SH-SY5Y (cell line): ENCODE results near the gene GPC3.

ENCODE experiments used
- GATA2 ChIP-seq: IDR thresholded peaks from 2 replicates; pipeline ENCODE4 v1.6.1; 2011; ENCODE audit warnings: mild to moderate bottlenecking, low read depth, low read length
- GATA3 ChIP-seq: IDR thresholded peaks from 2 replicates; pipeline ENCODE4 v1.6.1; 2011; ENCODE audit warnings: low read depth, mild to moderate bottlenecking, low read length, moderate library complexity

GPC3 gene

DNA sequence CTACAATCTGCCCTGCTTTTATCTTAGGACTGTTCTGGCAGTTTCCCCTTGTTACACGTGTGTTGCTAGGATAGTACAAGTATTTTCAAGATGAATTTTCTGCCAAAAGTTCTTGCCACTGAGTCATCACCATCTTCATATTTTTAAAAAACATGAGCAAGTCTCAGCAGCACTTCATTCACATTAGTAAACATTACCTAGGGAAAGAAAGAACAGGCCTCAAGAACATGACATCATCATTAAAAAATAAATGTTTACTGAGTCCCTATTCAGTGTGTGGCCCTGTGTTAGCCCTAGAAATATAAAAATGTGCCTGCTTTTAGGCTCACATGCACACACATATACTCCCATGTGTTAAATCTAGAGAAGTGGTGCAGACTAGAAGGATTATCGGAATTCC lies 18.7 kb upstream of the GPC3 start:
- TF ChIP-seq GATA2 (no peak), GATA3 (no peak)

DNA sequence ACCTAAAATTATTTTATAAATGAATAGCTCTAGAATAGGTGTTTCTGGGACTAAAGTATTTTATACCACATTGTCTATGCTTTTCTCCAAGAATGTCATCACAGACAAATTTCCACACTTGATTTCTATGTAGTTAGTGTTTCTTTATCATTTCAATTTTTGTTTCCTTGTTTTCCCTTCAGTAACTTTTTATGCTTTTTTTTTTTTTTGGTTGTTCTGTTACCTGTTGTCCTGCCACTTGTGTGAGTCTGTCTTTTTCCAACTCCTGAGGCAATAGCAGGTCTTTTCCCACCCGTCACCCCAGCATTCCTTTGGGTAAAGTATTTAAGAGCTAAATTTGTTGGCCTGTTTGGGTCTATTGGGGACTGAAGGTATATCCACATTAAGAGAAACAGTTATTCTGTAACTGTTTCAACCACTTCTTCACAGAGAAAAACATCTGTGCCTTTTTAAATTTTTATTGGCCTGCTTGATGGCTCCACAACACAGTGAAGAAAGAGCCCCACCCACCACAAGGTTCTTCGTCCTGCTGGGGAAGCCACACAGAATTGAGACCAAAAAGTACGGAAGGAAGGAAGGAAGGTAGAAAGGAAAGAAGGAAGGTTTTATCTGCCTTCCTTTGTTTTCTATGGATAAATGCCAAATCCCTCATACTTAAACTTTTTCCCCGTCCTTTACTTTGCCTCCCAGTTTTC lies 17.7 kb upstream of the GPC3 start:
- TF ChIP-seq GATA3 (no peak), GATA2 (no peak)

DNA sequence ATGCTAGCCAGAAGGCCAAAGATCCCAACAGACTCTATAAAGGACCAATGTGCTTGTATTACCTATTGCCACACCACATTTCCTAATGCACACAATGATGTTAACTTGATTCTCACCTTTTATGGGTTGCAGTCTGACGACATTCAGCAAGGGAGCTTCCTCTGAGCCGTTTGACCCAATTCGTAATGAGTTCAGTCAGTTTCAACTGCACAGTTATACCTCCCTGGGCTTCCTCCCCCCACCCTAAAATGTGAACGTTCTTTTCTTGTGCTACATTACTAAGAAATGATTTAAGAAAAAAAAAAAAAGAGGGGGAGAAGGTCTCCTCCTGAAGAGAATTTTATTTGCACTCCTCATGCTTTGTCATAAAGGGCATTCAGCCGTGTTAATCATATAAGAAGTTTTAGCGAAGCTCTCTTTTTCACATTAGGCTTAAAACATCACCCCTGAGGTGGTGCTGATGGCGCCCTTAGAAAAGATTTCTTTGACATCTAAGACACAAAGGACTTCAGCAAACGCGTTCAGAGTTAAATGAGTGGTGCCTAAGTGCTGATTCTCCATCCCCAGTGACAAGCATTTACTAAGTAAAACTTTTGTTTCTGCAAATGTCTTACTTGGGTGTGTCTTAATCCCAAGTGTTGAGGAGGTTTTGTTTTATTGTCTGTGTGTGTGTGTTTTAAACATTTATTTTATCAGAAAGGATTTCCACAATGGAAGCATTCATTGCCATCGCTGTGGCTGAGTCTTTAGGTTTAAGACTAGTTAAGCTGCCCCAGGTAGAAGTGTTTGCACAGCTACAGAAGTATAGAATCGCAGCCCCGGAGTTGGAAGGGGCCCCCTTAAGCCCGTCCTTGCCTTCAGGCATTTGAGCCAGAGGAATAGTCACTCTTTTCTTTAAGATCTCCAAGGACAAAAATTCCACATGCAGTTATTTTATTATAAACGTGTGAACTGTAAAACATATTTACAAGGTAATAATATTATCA lies 15.2 kb upstream of the GPC3 start:
- no peak for TF ChIP-seq GATA2
- TF ChIP-seq GATA3: no peak

- no peak for TF ChIP-seq GATA3
- no peak for TF ChIP-seq GATA2
Measured at GRCh38 chrX:133999031-133999705, 13.8 kb upstream of the GPC3 start.

- no peak for TF ChIP-seq GATA2
- no peak for TF ChIP-seq GATA3
Measured at GRCh38 chrX:133995759-133996158, 10.4 kb upstream of the GPC3 start.

- no peak for TF ChIP-seq GATA2
- TF ChIP-seq GATA3: no peak
Measured at GRCh38 chrX:133994576-133994975, 9.2 kb upstream of the GPC3 start.

GRCh38 chrX:133992882-133993281 lies 7.5 kb upstream of the GPC3 start:
- TF ChIP-seq GATA2 (no peak), GATA3 (no peak)

DNA sequence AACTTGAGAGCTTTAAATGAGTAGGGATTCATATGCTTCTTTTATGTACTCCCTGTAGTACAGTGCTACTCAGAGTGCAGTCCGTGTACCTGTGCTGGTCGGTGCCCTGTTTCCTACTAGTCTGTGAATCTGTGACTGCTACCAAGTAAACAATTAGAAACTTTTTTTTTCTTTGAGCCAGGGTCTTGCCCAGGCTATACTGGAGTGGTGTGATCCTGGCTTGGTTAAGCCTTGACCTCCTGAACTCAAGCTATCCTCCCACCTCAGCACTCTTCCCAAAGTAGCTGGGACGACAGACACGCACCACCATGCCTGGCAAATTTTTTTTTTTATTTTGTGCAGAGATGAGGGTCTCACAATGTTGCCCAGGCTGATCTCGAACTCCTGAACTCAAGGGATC lies 6.4 kb upstream of the GPC3 start:
- TF ChIP-seq GATA2: no peak
- TF ChIP-seq GATA3: no peak

GRCh38 chrX:133989993-133990392 lies 4.6 kb upstream of the GPC3 start:
- TF ChIP-seq GATA3 (no peak), GATA2 (no peak)

GRCh38 chrX:133989490-133989889 lies 4.1 kb upstream of the GPC3 start:
- TF ChIP-seq GATA2: no peak
- no peak for TF ChIP-seq GATA3

DNA sequence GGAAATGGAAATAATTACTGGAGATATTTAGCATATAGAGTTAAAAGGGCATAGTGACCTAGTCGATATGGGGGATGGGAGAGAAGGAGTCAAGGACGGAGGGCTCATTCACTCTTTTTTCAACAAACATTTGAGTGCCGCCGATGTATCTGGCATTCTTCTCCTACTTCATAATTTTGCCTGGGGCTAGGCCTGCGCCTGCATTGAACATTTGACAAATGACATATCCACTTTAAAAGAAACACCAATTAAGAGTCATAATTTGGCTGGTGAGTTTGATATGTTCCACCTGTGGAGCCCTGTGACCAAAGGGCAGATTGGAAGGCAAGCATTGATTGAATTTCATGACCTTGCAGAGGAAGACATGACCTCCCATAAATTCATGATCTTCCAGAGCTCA lies 2.6 kb upstream of the GPC3 start:
- TF ChIP-seq GATA3 (no peak), GATA2 (no peak)

DNA sequence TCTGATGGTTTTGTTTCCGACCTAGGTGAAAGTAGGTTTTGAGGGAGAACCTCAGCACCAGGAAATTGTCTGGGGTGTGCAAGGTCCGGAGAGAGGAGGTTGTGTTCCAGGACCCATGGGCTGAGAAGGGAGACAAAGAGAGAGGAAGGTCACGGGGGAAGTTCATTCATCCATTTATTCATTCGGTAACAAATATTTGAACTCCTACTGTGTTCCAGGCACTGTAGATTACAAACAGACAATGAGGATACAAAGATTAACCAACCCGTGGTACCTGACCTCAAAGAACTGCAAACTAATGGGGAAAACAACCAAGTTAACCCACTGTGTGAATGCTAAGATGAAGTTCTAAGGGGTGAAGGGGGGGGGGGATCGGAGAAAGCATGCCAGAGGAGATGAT lies 1.8 kb upstream of the GPC3 start:
- no peak for TF ChIP-seq GATA2
- no peak for TF ChIP-seq GATA3

DNA sequence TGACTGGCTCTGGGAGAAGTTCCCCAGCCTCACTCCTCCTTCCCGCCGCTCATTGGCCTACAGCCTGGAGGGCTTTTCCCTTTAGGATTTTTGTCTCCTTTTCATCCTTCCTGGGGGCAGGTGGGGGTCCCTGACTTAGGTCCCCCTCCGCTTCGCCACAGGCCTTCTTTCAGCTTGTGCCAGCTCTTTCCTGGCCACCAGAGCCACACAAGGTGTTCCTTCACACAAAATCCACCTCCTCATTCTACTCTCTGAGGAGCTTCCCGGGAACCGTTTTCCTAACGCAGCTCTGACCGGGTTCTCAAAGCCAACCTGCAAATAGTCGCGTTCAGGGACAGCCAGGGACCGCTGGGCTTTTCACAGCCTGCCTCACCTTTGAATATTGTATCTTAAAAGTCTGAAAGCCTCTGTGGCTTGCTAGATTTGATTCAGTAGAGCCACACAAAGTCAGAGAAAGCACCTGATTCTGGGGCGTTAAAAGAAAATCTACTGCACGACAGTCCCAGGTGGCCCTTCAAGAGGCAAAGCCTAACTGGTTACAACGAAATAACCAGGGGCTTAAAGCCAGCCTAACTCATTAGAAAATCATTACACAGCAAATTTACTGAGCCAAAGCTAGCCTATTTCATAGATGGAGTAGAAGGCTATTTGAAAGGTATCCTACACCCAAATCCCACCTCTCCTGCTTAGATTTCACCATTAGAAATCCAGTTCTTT lies 731 bp upstream of the GPC3 start:
- no peak for TF ChIP-seq GATA3
- TF ChIP-seq GATA2: no peak

DNA sequence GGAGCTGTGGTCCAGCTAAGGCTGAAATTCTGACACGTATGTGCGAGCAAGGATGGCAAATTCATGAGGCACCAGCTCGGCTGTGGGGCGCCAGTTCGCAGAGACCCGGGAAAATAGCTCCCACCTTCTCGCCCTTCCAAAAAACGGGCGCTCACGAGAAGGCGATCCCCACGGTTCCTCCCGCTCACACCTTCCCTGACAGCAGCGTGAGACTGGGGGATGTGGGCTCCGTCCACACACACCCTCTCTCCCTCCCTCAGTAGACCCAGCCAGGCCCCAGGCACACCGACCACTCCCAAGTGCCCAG lies 584 bp downstream of the GPC3 start:
- TF ChIP-seq GATA3 (no peak), GATA2 (no peak)
